ENCODE results near the gene DGKI.

Gene DGKI

DNA sequence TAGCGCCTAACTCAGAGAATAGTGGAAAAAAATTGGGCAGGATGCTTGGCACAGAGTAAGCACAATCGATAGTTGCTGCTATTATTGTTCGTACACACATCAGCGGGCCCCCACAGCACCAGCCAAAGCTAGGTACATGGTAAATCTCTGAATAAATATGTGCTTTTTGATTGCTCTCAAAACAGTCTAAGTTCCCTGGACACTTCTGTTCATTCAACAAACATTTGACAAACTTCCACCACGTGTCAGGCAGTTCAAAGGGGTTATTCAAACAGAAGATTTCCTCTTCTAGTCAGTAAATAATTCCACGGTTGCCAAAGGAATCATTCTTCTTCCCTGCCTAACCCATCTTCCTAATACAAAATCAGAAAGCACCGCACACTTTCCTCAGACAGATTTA lies 150.8 kb downstream of the DGKI start:
- Histone ChIP-seq H3K79me2 (ENCODE audit: insufficient read depth, low read depth) (no peaks in the 10 kb centered on the region), H3K9ac (no peak overlapping the region), H3K4me3 (IDR thresholded peaks at IDR 0.05; ENCODE audit: insufficient read depth, low read depth, low read length) (no peak overlapping the region), H3K27ac (no peak overlapping the region), H3K4me1 (ENCODE audit: low read depth, poor library complexity, severe bottlenecking) (no peaks in the 10 kb centered on the region), H3K4me2 (no peak overlapping the region), H3K27me3 (ENCODE audit: insufficient read depth, low read depth) (no peaks in the 10 kb centered on the region), H3K36me3 (ENCODE audit: insufficient read depth) (no peaks in the 10 kb centered on the region), H4K20me1 (ENCODE audit: insufficient read depth) (no peaks in the 10 kb centered on the region), H2AFZ (ENCODE audit: low read depth) (no peak overlapping the region)
- TF ChIP-seq, protein P1, sequence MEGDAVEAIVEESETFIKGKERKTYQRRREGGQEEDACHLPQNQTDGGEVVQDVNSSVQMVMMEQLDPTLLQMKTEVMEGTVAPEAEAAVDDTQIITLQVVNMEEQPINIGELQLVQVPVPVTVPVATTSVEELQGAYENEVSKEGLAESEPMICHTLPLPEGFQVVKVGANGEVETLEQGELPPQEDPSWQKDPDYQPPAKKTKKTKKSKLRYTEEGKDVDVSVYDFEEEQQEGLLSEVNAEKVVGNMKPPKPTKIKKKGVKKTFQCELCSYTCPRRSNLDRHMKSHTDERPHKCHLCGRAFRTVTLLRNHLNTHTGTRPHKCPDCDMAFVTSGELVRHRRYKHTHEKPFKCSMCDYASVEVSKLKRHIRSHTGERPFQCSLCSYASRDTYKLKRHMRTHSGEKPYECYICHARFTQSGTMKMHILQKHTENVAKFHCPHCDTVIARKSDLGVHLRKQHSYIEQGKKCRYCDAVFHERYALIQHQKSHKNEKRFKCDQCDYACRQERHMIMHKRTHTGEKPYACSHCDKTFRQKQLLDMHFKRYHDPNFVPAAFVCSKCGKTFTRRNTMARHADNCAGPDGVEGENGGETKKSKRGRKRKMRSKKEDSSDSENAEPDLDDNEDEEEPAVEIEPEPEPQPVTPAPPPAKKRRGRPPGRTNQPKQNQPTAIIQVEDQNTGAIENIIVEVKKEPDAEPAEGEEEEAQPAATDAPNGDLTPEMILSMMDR (conservative IDR thresholded peaks at IDR 0.05; ENCODE audit: low read depth, low read length), result no peak

DNA sequence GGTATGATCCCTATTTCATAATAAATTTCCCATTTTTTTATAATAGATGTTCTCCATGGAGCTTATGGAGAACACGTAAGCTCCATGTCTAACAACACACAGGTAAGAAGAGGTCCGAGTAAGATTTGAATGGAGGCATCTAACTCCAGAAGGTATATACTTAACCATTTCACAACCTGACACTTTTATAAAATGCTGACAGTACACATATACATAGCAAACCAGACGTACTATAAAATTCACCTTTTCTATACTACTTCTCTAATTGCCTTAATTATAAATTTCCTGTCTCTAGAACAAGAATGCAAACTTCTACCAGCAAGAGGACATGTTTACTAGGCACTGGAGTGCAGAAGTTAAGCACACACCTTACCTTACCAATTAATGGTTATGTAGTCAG lies 151.3 kb downstream of the DGKI start:
- no peaks in the 10 kb centered on the region for H3K27me3 ChIP-seq (ENCODE audit: insufficient read depth, low read depth)
- no peak overlapping the region for H3K27ac ChIP-seq
- no peaks in the 10 kb centered on the region for H3K79me2 ChIP-seq (ENCODE audit: insufficient read depth, low read depth)
- H3K4me2 ChIP-seq, result no peak overlapping the region
- H3K4me3 ChIP-seq (IDR thresholded peaks at IDR 0.05; ENCODE audit: insufficient read depth, low read depth, low read length), result no peak overlapping the region
- H4K20me1 ChIP-seq (ENCODE audit: insufficient read depth), result no peaks in the 10 kb centered on the region
- H3K9ac ChIP-seq, result no peak overlapping the region
- H3K4me1 ChIP-seq (ENCODE audit: low read depth, poor library complexity, severe bottlenecking), result no peaks in the 10 kb centered on the region
- TF ChIP-seq, protein P1 (conservative IDR thresholded peaks at IDR 0.05; ENCODE audit: low read depth, low read length), result no peak
- H2AFZ ChIP-seq (ENCODE audit: low read depth), result no peak overlapping the region
- no peaks in the 10 kb centered on the region for H3K36me3 ChIP-seq (ENCODE audit: insufficient read depth)

DNA sequence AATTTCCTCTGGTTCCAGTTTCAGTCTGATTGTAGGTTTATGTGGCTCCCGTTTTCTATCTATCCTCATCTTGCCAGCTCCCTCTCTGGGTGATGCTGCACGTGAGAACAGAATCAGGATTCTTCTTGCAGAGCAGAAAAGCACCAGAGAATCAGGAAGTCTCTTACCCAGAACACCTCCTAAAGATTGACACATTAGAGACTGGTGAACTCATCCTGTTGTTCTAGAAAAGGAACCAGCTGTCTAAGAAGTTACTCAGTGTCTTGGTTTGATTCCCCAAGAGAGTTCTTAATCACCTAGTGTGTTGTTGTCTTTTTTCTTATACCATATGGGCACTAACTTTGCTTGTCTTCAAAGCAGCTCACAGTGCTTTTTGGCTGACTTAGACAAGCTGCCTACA lies 152.4 kb downstream of the DGKI start:
- Histone ChIP-seq H4K20me1 (ENCODE audit: insufficient read depth) (no peaks in the 10 kb centered on the region), H2AFZ (ENCODE audit: low read depth) (no peak overlapping the region), H3K9ac (no peak overlapping the region), H3K4me1 (ENCODE audit: low read depth, poor library complexity, severe bottlenecking) (no peaks in the 10 kb centered on the region), H3K27me3 (ENCODE audit: insufficient read depth, low read depth) (no peaks in the 10 kb centered on the region), H3K27ac (no peak overlapping the region), H3K4me3 (IDR thresholded peaks at IDR 0.05; ENCODE audit: insufficient read depth, low read depth, low read length) (no peak overlapping the region), H3K4me2 (no peak overlapping the region), H3K79me2 (ENCODE audit: insufficient read depth, low read depth) (no peaks in the 10 kb centered on the region), H3K36me3 (ENCODE audit: insufficient read depth) (no peaks in the 10 kb centered on the region)
- TF ChIP-seq, protein P1 (conservative IDR thresholded peaks at IDR 0.05; ENCODE audit: low read depth, low read length), result no peak

DNA sequence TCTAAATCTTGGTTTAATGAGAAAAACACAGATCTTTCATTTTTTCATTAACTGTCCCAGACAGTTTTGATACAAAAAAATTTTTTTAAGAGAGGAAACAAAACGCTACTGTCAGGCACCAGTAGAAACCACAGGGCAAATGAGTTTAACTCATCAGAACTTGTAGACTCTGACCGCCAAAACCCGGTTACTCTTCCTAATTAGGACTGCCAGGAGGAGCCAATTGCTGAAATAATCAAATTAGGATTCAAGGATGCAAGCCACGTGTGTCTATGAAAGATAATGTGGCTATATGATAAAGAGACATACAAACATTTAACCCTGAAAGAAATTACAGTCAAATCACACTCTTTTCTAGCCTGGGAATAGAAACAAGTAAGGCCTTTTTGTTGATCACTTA lies 154.4 kb downstream of the DGKI start:
- no peak overlapping the region for H2AFZ ChIP-seq (ENCODE audit: low read depth)
- no peak overlapping the region for H3K4me2 ChIP-seq
- TF ChIP-seq, protein P1 (conservative IDR thresholded peaks at IDR 0.05; ENCODE audit: low read depth, low read length), result no peak
- H3K27ac ChIP-seq, result no peak overlapping the region
- H3K9ac ChIP-seq, result no peak overlapping the region
- no peaks in the 10 kb centered on the region for H3K79me2 ChIP-seq (ENCODE audit: insufficient read depth, low read depth)
- H3K36me3 ChIP-seq (ENCODE audit: insufficient read depth), result no peaks in the 10 kb centered on the region
- H4K20me1 ChIP-seq (ENCODE audit: insufficient read depth), result no peaks in the 10 kb centered on the region
- H3K4me3 ChIP-seq (IDR thresholded peaks at IDR 0.05; ENCODE audit: insufficient read depth, low read depth, low read length), result no peak overlapping the region
- no peaks in the 10 kb centered on the region for H3K27me3 ChIP-seq (ENCODE audit: insufficient read depth, low read depth)
- no peaks in the 10 kb centered on the region for H3K4me1 ChIP-seq (ENCODE audit: low read depth, poor library complexity, severe bottlenecking)

DNA sequence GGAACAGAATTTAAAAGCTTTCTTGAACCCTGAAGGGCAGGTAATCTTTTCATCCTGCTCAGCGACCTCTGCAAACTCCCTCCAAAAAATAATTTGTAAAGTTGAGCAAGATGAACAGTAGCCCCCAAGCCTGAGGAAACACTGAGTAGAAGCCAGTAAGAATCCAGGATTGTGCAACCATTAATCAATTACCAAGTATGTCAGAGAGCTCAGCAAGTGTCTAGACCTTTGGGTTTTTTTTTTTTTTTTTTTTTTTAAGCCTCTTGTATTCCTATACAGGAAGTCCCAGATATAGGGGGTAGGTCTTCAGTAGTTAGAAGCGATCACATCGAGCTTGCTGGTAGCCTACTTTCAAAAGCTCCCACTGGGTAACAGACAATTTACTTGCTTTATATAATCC lies 155.2 kb downstream of the DGKI start:
- Histone ChIP-seq H3K9ac (no peak overlapping the region), H3K4me3 (IDR thresholded peaks at IDR 0.05; ENCODE audit: insufficient read depth, low read depth, low read length) (no peak overlapping the region), H4K20me1 (ENCODE audit: insufficient read depth) (no peaks in the 10 kb centered on the region), H3K27ac (no peak overlapping the region), H3K4me1 (ENCODE audit: low read depth, poor library complexity, severe bottlenecking) (no peaks in the 10 kb centered on the region), H2AFZ (ENCODE audit: low read depth) (no peak overlapping the region), H3K36me3 (ENCODE audit: insufficient read depth) (no peaks in the 10 kb centered on the region), H3K27me3 (ENCODE audit: insufficient read depth, low read depth) (no peaks in the 10 kb centered on the region), H3K4me2 (no peak overlapping the region), H3K79me2 (ENCODE audit: insufficient read depth, low read depth) (no peaks in the 10 kb centered on the region)
- TF ChIP-seq, protein P1 (conservative IDR thresholded peaks at IDR 0.05; ENCODE audit: low read depth, low read length), result no peak

Measured in KMS-11 (cell line).